Spleen (tissue), 11 donors: ENCODE measurements around the gene DNM3. TPM values are rescaled to one million over a fixed set of nuclear protein-coding genes. Genes with fewer than 3 reads are reported as not detected.

Source experiments
- DNase-seq: peaks from one replicate; pipeline ENCODE4 v3.0.0-alpha.2; 2020
- H3K27ac ChIP-seq, 8 donors: fragments of 200-600 bp; sonication (generic) in 7 of 8; 1 replicate in 4 of 8; 2 replicates in 4 of 8; pipeline versions ENCODE4 v1.5.0 to v1.8.0; 2016 to 2021; ENCODE audit warnings: inconsistent platforms in 4 of 8, mild to moderate bottlenecking in 4 of 8, moderate library complexity in 1 of 8
- H3K27me3 ChIP-seq, 7 donors: fragments of 200-600 bp; sonication (generic) in 6 of 7; replicated peaks in 1 of 7; 1 replicate in 4 of 7; 2 replicates in 3 of 7; pipeline versions ENCODE4 v1.5.0 to v1.8.0; 2016 to 2021; ENCODE audit warnings: inconsistent platforms in 3 of 7, mild to moderate bottlenecking in 1 of 7
- H3K36me3 ChIP-seq, 6 donors: fragments of 200-600 bp; sonication (generic) in 5 of 6; 1 replicate in 4 of 6; 2 replicates in 2 of 6; pipeline versions ENCODE4 v1.5.0 to v1.8.0; 2016 to 2021; ENCODE audit warnings: inconsistent platforms in 2 of 6
- H3K4me1 ChIP-seq, 6 donors: fragments of 200-600 bp; sonication (generic) in 5 of 6; 1 replicate in 3 of 6; 2 replicates in 3 of 6; pipeline versions ENCODE4 v1.5.0 to v1.8.0; 2016 to 2021; ENCODE audit warnings: inconsistent platforms in 3 of 6
- H3K4me3 ChIP-seq, 8 donors: fragments of 200-600 bp; sonication (generic) in 7 of 8; 1 replicate in 4 of 8; 2 replicates in 4 of 8; pipeline versions ENCODE4 v1.5.0 to v1.8.0; 2016 to 2021; ENCODE audit warnings: inconsistent platforms in 4 of 8, mild to moderate bottlenecking in 4 of 8, moderate library complexity in 2 of 8
- H3K9me3 ChIP-seq, 8 donors: fragments of 200-600 bp; sonication (generic) in 7 of 8; 1 replicate in 4 of 8; 2 replicates in 4 of 8; pipeline versions ENCODE4 v1.5.0 to v1.8.0; 2016 to 2021; ENCODE audit warnings: inconsistent platforms in 4 of 8
- POLR2A ChIP-seq, 3 donors: fragments of 450-650 bp; IDR thresholded peaks; one replicate each; pipeline ENCODE4 v1.5.1; 2017; ENCODE audit warnings: antibody characterized with exemption in 3 of 3, mild to moderate bottlenecking in 1 of 3
- POLR2AphosphoS5 ChIP-seq, 3 donors: sonication (generic); formaldehyde crosslinking; IDR thresholded peaks; one replicate each; pipeline ENCODE4 v1.5.1; 2017; ENCODE audit warnings: antibody characterized with exemption in 3 of 3
- WGBS, 5 donors: extraction: QIAGEN DNeasy Blood & Tissue Kit in 3 of 5; methylation state at CpG; one replicate each; pipeline versions ENCODE4 v1.1.5 to v1.1.7; 2013 to 2018; 5-methylcytosine and 5-hydroxymethylcytosine counted together
- intact Hi-C: fragments of 100-400 bp; cut with DNase I; formaldehyde crosslinking; loops from one replicate; pipeline ENCODE4 v1.15.0; 2023; ENCODE audit warnings: low total_unique reads
- polyA plus RNA-seq, 3 donors: library from polyadenylated mRNA; stranded (reverse); fragments of 200-250 nt; gene quantifications; one replicate each; pipeline ENCODE4 v1.2.1, GENCODE V29; 2013
- total RNA-seq, 7 donors: library from RNA; depleted of rRNA in 3 of 7; stranded (reverse); fragments of >200 nt in 3 of 7; fragmentation: NEBNext Ultra II Directional in 4 of 7; extraction: Animal tissue kit (Norgen Biotek cat#: 25700) in 4 of 7; gene quantifications; one replicate each; pipeline versions ENCODE4 v1.1.0 to v1.2.1, GENCODE V29; 2016 to 2021
- TF ChIP-seq, protein P1 (sequence below), 11 experiments: fragments of 200-600 bp in 7 of 11; fragments of 450-650 bp in 4 of 11; sonication (generic) in 4 of 11; IDR thresholded peaks in 8 of 11; conservative IDR thresholded peaks in 3 of 11; 1 replicate in 7 of 11; 2 replicates in 4 of 11; pipeline versions ENCODE4 v1.4.0 to v1.8.0; 2016 to 2021; ENCODE audit warnings: antibody characterized with exemption in 11 of 11, inconsistent platforms in 4 of 11, mild to moderate bottlenecking in 1 of 11
- donor health status: healthy with polysubstance abuse.
- donor health status: DM: no; HTN: no; CAD: no; lungs with moderate emphysema.
- donor health status: DM: no; HTN: no; CAD: no.
- donor health status: Bipolar disorder and iron deficiency.
- donor health status: healthy.
- donor health status: DM: no; HTN: no; CAD: no.
- donor health status: DM: yes; HTN: yes; CAD: no.

Gene DNM3
- total and polyA plus RNA-seq, 10 donors, result 0.61 to 10.2 (median 4.9) TPM

- H3K4me3 ChIP-seq, result no peak overlapping the region
- TF ChIP-seq POLR2AphosphoS5 (IDR thresholded peaks at IDR 0.05), result no peak
- TF ChIP-seq POLR2A (IDR thresholded peaks at IDR 0.05), result no peak
- TF ChIP-seq, protein P1, sequence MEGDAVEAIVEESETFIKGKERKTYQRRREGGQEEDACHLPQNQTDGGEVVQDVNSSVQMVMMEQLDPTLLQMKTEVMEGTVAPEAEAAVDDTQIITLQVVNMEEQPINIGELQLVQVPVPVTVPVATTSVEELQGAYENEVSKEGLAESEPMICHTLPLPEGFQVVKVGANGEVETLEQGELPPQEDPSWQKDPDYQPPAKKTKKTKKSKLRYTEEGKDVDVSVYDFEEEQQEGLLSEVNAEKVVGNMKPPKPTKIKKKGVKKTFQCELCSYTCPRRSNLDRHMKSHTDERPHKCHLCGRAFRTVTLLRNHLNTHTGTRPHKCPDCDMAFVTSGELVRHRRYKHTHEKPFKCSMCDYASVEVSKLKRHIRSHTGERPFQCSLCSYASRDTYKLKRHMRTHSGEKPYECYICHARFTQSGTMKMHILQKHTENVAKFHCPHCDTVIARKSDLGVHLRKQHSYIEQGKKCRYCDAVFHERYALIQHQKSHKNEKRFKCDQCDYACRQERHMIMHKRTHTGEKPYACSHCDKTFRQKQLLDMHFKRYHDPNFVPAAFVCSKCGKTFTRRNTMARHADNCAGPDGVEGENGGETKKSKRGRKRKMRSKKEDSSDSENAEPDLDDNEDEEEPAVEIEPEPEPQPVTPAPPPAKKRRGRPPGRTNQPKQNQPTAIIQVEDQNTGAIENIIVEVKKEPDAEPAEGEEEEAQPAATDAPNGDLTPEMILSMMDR (IDR thresholded peaks at IDR 0.05 in 8 of 11, conservative IDR thresholded peaks at IDR 0.05 in 3 of 11), result no peak
- H3K27ac ChIP-seq, result no peak overlapping the region
- no peaks in the 10 kb centered on the region for H3K27me3 ChIP-seq
- intact Hi-C loops, result loop anchor here (5.0 kb wide), 1 partner anchor 182 kb away; no protein-coding TSS in a partner anchor
- no peaks in the 10 kb centered on the region for H3K9me3 ChIP-seq
- peaks cover 0 to 7% (median 0%) of the 10 kb centered on the region in 6 donors for H3K4me1 ChIP-seq
- 92 to 98% (median 94%) methylated on average over 3 of the region's 3 CpGs for WGBS, 5 donors
- peaks cover 0 to 52% (median 31%) of the 10 kb centered on the region in 6 donors for H3K36me3 ChIP-seq
- DNase-seq, result no peak
Observed at GRCh38 chr1:171800342-171800741, 41.0 kb upstream of the DNM3 start.

GRCh38 chr1:171800851-171801250 is 40.4 kb upstream of the DNM3 start:
- 69 to 78% (median 72%) methylated on average over 3 of the region's 3 CpGs for WGBS, 5 donors
- Histone ChIP-seq H3K4me1 (peaks cover 0 to 13% (median 0%) of the 10 kb centered on the region in 6 donors), H3K9me3 (no peaks in the 10 kb centered on the region), H3K27ac (no peak overlapping the region), H3K36me3 (peaks cover 0 to 47% (median 26%) of the 10 kb centered on the region in 6 donors), H3K27me3 (no peaks in the 10 kb centered on the region), H3K4me3 (no peak overlapping the region)
- intact Hi-C loops, result loop anchor here (5.0 kb wide), 1 partner anchor 181 kb away; no protein-coding TSS in a partner anchor
- no peak for TF ChIP-seq POLR2A (IDR thresholded peaks at IDR 0.05)
- TF ChIP-seq, protein P1 (IDR thresholded peaks at IDR 0.05 in 8 of 11, conservative IDR thresholded peaks at IDR 0.05 in 3 of 11), result no peak
- no peak for TF ChIP-seq POLR2AphosphoS5 (IDR thresholded peaks at IDR 0.05)
- DNase-seq, result no peak

- Histone ChIP-seq H3K4me1 (peaks cover 0 to 19% (median 3%) of the 10 kb centered on the region in 6 donors), H3K36me3 (peaks cover 0 to 40% (median 20%) of the 10 kb centered on the region in 6 donors), H3K27me3 (no peaks in the 10 kb centered on the region), H3K27ac (no peak overlapping the region), H3K4me3 (no peak overlapping the region), H3K9me3 (no peaks in the 10 kb centered on the region)
- TF ChIP-seq, protein P1 (IDR thresholded peaks at IDR 0.05 in 8 of 11, conservative IDR thresholded peaks at IDR 0.05 in 3 of 11), result peak; percentile 17 to 70 (median 65)
- no peak for TF ChIP-seq POLR2AphosphoS5 (IDR thresholded peaks at IDR 0.05)
- TF ChIP-seq POLR2A (IDR thresholded peaks at IDR 0.05), result no peak
- WGBS, 5 donors, result 6 to 19% (median 8%) methylated on average over 2 of the region's 2 CpGs
- no peak for DNase-seq
- intact Hi-C loops, result loop anchor here (5.0 kb wide), 1 partner anchor 181 kb away; no protein-coding TSS in a partner anchor
Observed at GRCh38 chr1:171801487-171801891, 39.8 kb upstream of the DNM3 start.

DNA sequence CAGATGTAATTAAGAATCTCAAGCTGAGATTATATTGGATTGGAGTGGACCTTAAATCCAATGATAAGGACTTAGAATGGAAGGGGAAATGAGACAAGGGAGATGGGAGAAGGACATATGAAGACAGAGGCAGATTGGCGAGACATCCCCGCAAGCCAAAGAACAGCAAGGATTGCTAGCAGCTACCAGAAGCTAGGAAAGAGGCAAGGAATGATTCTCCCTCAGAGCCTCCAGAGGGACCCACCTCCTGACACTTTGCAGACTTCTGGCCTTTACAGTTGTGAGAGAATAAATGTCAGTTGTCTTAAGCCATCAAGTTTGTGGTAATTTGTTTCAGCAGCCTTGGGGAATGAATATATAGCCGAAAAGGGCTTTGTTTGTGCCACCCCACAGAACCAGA is 39.1 kb upstream of the DNM3 start:
- intact Hi-C loops, result loop anchor here (5.0 kb wide), 1 partner anchor 180 kb away; no protein-coding TSS in a partner anchor
- no peak for DNase-seq
- peaks cover 0 to 23% (median 3%) of the 10 kb centered on the region in 6 donors for H3K4me1 ChIP-seq
- TF ChIP-seq POLR2A (IDR thresholded peaks at IDR 0.05) (no peak), POLR2AphosphoS5 (IDR thresholded peaks at IDR 0.05) (no peak)
- TF ChIP-seq, protein P1 (IDR thresholded peaks at IDR 0.05 in 8 of 11, conservative IDR thresholded peaks at IDR 0.05 in 3 of 11), result no peak
- peaks cover 0 to 33% (median 13%) of the 10 kb centered on the region in 6 donors for H3K36me3 ChIP-seq
- WGBS, 5 donors, result 92 to 97% (median 92%) methylated on average over 3 of the region's 3 CpGs
- H3K9me3 ChIP-seq, result no peaks in the 10 kb centered on the region
- no peak overlapping the region for H3K27ac ChIP-seq
- H3K4me3 ChIP-seq, result no peak overlapping the region
- no peaks in the 10 kb centered on the region for H3K27me3 ChIP-seq
